Measurements from ENCODE around the gene XPA.

The XPA gene

DNA sequence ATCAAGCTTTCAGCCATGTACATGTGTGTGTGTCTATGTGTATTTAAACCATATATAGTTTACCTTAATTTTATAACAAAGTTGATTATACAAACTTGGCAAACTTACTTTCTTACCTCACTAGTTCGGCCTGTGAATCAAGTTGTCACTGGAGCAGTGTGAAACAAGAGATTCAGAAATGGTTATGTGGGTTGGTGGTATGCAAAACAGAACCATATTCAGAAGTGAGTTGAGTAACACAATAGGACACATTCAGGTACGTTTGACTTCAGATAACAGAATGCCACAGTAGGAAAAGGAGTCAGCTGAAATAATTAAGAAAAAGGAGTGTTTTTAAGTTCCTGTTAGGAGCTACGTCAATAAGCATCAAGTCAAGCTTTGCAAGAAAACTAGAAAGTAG lies 21.5 kb downstream of the XPA start:
- POLR2A ChIA-PET (ENCODE audit: low non-redundant PET), result no interaction called here
- CTCF ChIA-PET, result interaction anchor here (0.7 to 1.2 kb wide), 2 partner anchors 21 to 52 kb away, joined by 4 to 5 read pairs; no protein-coding TSS in a partner anchor
- TF ChIP-seq, protein P1, sequence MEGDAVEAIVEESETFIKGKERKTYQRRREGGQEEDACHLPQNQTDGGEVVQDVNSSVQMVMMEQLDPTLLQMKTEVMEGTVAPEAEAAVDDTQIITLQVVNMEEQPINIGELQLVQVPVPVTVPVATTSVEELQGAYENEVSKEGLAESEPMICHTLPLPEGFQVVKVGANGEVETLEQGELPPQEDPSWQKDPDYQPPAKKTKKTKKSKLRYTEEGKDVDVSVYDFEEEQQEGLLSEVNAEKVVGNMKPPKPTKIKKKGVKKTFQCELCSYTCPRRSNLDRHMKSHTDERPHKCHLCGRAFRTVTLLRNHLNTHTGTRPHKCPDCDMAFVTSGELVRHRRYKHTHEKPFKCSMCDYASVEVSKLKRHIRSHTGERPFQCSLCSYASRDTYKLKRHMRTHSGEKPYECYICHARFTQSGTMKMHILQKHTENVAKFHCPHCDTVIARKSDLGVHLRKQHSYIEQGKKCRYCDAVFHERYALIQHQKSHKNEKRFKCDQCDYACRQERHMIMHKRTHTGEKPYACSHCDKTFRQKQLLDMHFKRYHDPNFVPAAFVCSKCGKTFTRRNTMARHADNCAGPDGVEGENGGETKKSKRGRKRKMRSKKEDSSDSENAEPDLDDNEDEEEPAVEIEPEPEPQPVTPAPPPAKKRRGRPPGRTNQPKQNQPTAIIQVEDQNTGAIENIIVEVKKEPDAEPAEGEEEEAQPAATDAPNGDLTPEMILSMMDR (conservative IDR thresholded peaks at IDR 0.05; ENCODE audit: low read depth), result no peak
- no peak overlapping the region for H3K27ac ChIP-seq
- DNase-seq (ENCODE audit: low spot score), result no peak

DNA sequence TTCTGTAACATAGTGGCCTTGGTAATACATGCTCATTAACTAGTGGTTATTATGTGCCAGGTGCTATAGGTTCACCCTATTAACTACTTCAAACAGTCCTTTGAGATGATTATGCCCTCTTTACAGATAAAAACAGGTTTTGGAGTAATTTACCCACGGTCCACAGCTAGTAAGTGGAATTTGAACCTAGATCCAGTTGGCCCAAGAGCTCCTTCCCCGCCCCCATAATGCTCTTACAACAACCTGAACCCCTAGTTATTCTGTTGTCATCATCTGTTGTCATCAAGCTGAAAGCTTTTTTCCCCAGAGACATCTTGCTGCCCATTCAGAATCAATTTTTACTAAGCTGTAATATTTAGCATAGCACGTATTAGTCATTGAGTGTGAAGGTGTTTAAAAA lies 23.2 kb downstream of the XPA start:
- ChIA-PET POLR2A (ENCODE audit: low non-redundant PET) (no interaction called here), CTCF (no interaction called here)
- no peak for DNase-seq (ENCODE audit: low spot score)
- TF ChIP-seq, protein P1 (conservative IDR thresholded peaks at IDR 0.05; ENCODE audit: low read depth), result no peak
- no peak overlapping the region for H3K27ac ChIP-seq

- TF ChIP-seq, protein P1 (conservative IDR thresholded peaks at IDR 0.05; ENCODE audit: low read depth), result no peak
- ChIA-PET CTCF (interaction anchor here (0.9 kb wide), 1 partner anchor 9 kb away, joined by 6 read pairs; no protein-coding TSS in a partner anchor), POLR2A (ENCODE audit: low non-redundant PET) (no interaction called here)
- no peak for DNase-seq (ENCODE audit: low spot score)
- H3K27ac ChIP-seq, result no peak overlapping the region
Observed at GRCh38 chr9:97672403-97672802, 24.7 kb downstream of the XPA start.

GRCh38 chr9:97670586-97670985 lies 26.6 kb downstream of the XPA start:
- H3K27ac ChIP-seq, result no peak overlapping the region
- TF ChIP-seq, protein P1 (conservative IDR thresholded peaks at IDR 0.05; ENCODE audit: low read depth), result no peak
- ChIA-PET POLR2A (ENCODE audit: low non-redundant PET) (no interaction called here), CTCF (no interaction called here)
- DNase-seq (ENCODE audit: low spot score), result no peak

GRCh38 chr9:97668485-97668884 lies 28.7 kb downstream of the XPA start:
- POLR2A ChIA-PET (ENCODE audit: low non-redundant PET), result no interaction called here
- DNase-seq (ENCODE audit: low spot score), result no peak
- TF ChIP-seq, protein P1 (conservative IDR thresholded peaks at IDR 0.05; ENCODE audit: low read depth), result no peak
- CTCF ChIA-PET, result no interaction called here
- no peak overlapping the region for H3K27ac ChIP-seq

DNA sequence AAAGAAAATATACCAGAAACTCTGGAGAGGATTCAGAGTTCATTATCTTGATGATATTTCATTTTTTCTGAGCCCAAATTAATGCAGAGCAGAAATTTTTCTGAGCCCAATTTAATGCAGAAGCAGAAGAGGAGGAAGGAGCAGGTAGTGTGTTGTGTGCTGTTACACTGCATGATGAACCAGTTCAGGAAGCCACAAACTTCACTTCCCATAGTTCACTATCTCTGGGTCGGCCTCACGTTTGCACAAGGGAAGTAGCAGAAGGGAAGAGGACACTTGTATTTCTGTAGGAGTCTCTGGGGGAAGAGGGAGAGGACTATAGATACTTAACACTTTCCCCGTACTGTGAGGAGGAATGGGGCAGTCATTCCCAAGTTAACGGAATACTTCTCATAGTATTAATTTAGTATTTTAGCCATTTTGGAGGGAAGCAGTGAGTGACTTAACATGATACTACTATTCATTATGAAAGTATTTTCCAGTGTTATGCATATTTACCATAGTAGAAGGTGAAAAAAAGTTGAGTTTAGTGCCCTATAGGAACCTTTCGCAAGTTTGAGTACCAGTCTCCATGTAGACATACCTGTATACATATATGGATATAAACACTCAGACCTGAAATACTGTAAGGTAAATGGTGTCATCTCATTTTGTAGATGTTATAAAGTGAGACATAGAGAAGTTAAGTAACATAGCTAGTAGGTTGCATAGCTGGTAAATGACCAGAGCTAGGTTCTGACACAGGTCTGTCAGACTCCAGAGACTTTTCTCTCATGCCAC lies 30.0 kb downstream of the XPA start:
- CTCF ChIA-PET, result interaction anchor here (0.9 kb wide), 1 partner anchor 12 kb away, joined by 4 read pairs; no protein-coding TSS in a partner anchor
- DNase-seq (ENCODE audit: low spot score), result no peak
- TF ChIP-seq, protein P1 (conservative IDR thresholded peaks at IDR 0.05; ENCODE audit: low read depth), result no peak
- POLR2A ChIA-PET (ENCODE audit: low non-redundant PET), result no interaction called here
- H3K27ac ChIP-seq, result no peak overlapping the region
